HG03571 (cell line): ENCODE measurements around the gene ESPN.

Source experiments
- ATAC-seq: cut with Tn5 transposase; IDR thresholded peaks from one replicate; pipeline ENCODE4 v1.9.1; 2021; ENCODE audit not compliant: unreplicated experiment

The ESPN gene

GRCh38 chr1:6463120-6463412, 38.5 kb downstream of the ESPN start:
- no peak for ATAC-seq

- no peak for ATAC-seq
These were observed 39.9 kb downstream of the ESPN start for GRCh38 chr1:6464514-6464836.

GRCh38 chr1:6464915-6465314, 40.3 kb downstream of the ESPN start:
- ATAC-seq: no peak

- no peak for ATAC-seq
These were observed 41.0 kb downstream of the ESPN start for GRCh38 chr1:6465461-6466005.

- no peak for ATAC-seq
These were observed 41.4 kb downstream of the ESPN start, which contains the start of gene TNFRSF25 for GRCh38 chr1:6466023-6466422. Gene TNFRSF25, minus strand, starts transcription at chr1:6466173. Its CDS starts 66 bp downstream, at chr1:6466107.

- ATAC-seq: no peak
These were observed 42.2 kb downstream of the ESPN start for GRCh38 chr1:6466751-6467150.

- no peak for ATAC-seq
These were observed 42.6 kb downstream of the ESPN start for GRCh38 chr1:6467224-6467623.

GRCh38 chr1:6467744-6468688, 43.4 kb downstream of the ESPN start:
- no peak for ATAC-seq

GRCh38 chr1:6468729-6469461, 44.3 kb downstream of the ESPN start:
- no peak for ATAC-seq

GRCh38 chr1:6470132-6471085, 45.8 kb downstream of the ESPN start:
- ATAC-seq: no peak

GRCh38 chr1:6471086-6471969, 46.8 kb downstream of the ESPN start:
- no peak for ATAC-seq

GRCh38 chr1:6471970-6472368, 47.4 kb downstream of the ESPN start:
- no peak for ATAC-seq

GRCh38 chr1:6472391-6472790, 47.8 kb downstream of the ESPN start:
- ATAC-seq: no peak

- ATAC-seq: no peak
These were observed 48.6 kb downstream of the ESPN start for GRCh38 chr1:6473156-6473555.

- ATAC-seq: no peak
These were observed 49.6 kb downstream of the ESPN start for GRCh38 chr1:6473974-6474814.

- ATAC-seq: no peak
These were observed 50.3 kb downstream of the ESPN start for GRCh38 chr1:6474815-6475282.

- ATAC-seq: no peak
These were observed 51.0 kb downstream of the ESPN start for GRCh38 chr1:6475381-6476133.

- ATAC-seq: no peak
These were observed 51.9 kb downstream of the ESPN start for GRCh38 chr1:6476483-6476882.
